HG02970 (cell line): ENCODE data around the gene SYCE1.
"Not testable (repeated sequence)": the region's sequence is repeated elsewhere in the genome, so short reads cannot be mapped to it uniquely, and the experiment has no call there.

ENCODE experiments used
- ATAC-seq: cut with Tn5 transposase; IDR thresholded peaks from one replicate; pipeline ENCODE4 v1.9.1; 2021; ENCODE audit warnings: mild to moderate bottlenecking, moderate library complexity, moderate number of reproducible peaks; ENCODE audit not compliant: unreplicated experiment, low FRiP score

SYCE1 gene

GRCh38 chr10:133565441-133566294, at the start of gene SYCE1:
Gene SYCE1 (minus strand): TSS chr10:133565583. CDS start chr10:133565529, 54 bp downstream.
- ATAC-seq = no peak

- ATAC-seq = no peak
Observed at GRCh38 chr10:133614830-133615580, 49.6 kb upstream of the SYCE1 start.

GRCh38 chr10:133613699-133614098, 48.3 kb upstream of the SYCE1 start:
- ATAC-seq = no peak

GRCh38 chr10:133611079-133611478, 45.7 kb upstream of the SYCE1 start:
- ATAC-seq = no peak

GRCh38 chr10:133608855-133609254, 43.5 kb upstream of the SYCE1 start:
- no peak for ATAC-seq

- not testable (repeated sequence) for ATAC-seq
Observed at GRCh38 chr10:133603434-133603833, 38.1 kb upstream of the SYCE1 start.

- no peak for ATAC-seq
Observed at GRCh38 chr10:133600657-133601056, 35.3 kb upstream of the SYCE1 start.

- not testable (repeated sequence) for ATAC-seq
Observed at GRCh38 chr10:133599869-133600268, 34.5 kb upstream of the SYCE1 start.

GRCh38 chr10:133592716-133593115, 27.3 kb upstream of the SYCE1 start:
- no peak for ATAC-seq

GRCh38 chr10:133590970-133591359, 25.6 kb upstream of the SYCE1 start:
- ATAC-seq = no peak

GRCh38 chr10:133590226-133590969, 25.0 kb upstream of the SYCE1 start:
- ATAC-seq = no peak

GRCh38 chr10:133577037-133577436, 11.7 kb upstream of the SYCE1 start:
- ATAC-seq = not testable (repeated sequence)

GRCh38 chr10:133573460-133573859, 8.1 kb upstream of the SYCE1 start:
- ATAC-seq = not testable (repeated sequence)

- ATAC-seq = not testable (repeated sequence)
Observed at GRCh38 chr10:133572055-133572454, 6.7 kb upstream of the SYCE1 start.

GRCh38 chr10:133569801-133570200, 4.4 kb upstream of the SYCE1 start:
- ATAC-seq = not testable (repeated sequence)

- not testable (repeated sequence) for ATAC-seq
Observed at GRCh38 chr10:133568831-133569527, 3.6 kb upstream of the SYCE1 start.

GRCh38 chr10:133568287-133568614, 2.9 kb upstream of the SYCE1 start:
- ATAC-seq = no peak

GRCh38 chr10:133567609-133568286, 2.4 kb upstream of the SYCE1 start:
- no peak for ATAC-seq

GRCh38 chr10:133567119-133567518, 1.7 kb upstream of the SYCE1 start:
- no peak for ATAC-seq

- no peak for ATAC-seq
Observed at GRCh38 chr10:133564816-133565215, 567 bp downstream of the SYCE1 start.
